GM12865 (cell line): ENCODE data around the gene ZDHHC8.

Source experiments
- DNase-seq: peaks from one replicate; pipeline ENCODE4 v3.0.0; 2010; ENCODE audit warnings: low read depth
- H3K4me3 ChIP-seq: 2 replicates; pipeline ENCODE4 v1.5.1; 2011; ENCODE audit warnings: mild to moderate bottlenecking, low read depth, low read length, control low read depth
- TF ChIP-seq, protein P1 (sequence below): IDR thresholded peaks from 2 replicates; pipeline ENCODE4 v1.5.1; 2011; ENCODE audit warnings: low read length, control low read depth, low read depth, inconsistent platforms; ENCODE audit not compliant: insufficient read depth; ENCODE audit errors: missing control alignments

ZDHHC8 gene

DNA sequence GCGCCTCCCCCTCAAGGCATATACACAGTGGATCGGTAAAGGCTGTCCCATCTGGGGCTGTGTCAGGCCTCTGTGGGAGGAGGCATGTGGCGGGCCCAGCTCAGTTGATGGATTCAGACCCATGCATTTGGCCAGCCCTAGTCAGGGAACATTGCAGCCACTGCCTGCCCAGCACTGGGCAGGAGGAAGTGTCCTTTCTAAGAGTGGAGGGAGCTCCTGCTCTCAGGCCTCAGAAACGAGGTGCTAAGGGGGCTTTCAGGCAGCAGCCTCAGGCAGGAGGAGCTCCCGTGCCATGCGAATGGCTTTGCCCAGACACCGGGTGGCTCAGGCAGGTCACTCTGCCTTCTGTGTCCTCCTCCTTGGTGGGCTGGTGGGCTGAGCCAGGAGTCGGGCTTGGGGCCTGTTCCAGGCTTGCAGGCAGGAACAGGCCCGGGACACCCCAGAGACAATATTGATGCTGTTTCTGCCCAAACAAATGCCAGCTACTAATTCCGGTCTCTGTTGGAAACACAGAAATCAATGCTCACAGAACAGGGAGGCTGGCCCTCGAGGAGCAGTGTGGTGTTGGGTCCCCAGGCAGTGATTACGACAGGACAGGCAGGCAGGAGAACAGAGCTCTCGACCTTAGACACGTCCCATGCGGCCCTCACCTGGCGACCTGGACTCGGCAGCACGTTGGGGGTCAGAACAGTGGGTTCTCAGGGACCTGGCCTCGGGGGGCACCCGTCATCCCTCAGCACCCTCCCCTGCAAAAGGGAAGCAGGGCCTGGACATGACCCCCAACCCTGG is 61.6 kb downstream of the ZDHHC8 start:
- H3K4me3 ChIP-seq = no peak overlapping the region
- TF ChIP-seq, protein P1, sequence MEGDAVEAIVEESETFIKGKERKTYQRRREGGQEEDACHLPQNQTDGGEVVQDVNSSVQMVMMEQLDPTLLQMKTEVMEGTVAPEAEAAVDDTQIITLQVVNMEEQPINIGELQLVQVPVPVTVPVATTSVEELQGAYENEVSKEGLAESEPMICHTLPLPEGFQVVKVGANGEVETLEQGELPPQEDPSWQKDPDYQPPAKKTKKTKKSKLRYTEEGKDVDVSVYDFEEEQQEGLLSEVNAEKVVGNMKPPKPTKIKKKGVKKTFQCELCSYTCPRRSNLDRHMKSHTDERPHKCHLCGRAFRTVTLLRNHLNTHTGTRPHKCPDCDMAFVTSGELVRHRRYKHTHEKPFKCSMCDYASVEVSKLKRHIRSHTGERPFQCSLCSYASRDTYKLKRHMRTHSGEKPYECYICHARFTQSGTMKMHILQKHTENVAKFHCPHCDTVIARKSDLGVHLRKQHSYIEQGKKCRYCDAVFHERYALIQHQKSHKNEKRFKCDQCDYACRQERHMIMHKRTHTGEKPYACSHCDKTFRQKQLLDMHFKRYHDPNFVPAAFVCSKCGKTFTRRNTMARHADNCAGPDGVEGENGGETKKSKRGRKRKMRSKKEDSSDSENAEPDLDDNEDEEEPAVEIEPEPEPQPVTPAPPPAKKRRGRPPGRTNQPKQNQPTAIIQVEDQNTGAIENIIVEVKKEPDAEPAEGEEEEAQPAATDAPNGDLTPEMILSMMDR = no peak
- no peak for DNase-seq

DNA sequence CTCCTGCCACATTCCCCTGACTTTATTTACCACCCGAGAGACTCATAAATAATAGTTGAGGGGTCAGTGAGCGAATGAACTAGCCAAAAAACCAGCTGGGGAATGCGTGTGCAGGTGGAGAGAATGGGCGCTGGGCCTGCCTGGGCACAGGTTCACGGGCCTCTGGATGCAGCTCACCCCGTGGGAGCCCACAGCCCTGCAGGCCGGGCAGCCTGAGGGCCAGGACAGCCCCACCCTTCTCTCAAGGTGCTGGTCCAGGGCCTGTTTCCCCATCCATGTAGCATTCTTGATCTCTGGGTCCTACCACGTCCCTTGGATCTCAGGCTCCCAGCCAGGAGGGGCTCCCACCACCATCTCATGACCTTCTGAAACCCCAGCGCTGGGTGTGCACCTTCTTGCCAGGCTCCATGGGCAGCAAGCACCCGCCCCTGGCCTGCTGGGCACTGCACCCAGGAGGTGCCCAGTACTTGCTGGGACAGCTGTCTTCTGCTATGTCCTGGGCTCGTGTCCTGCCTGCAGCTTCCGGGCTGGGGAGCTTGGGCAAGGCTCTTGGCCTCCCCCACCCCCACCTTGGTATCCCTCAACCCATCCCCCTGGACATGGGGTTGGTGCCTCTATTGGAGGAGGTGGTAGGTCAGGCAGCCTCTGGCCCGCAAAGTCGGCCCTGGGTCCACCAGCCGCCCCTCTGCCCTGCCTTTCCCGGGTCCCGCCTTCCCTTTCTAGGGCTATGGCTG is 62.3 kb downstream of the ZDHHC8 start:
- no peak overlapping the region for H3K4me3 ChIP-seq
- DNase-seq = no peak
- TF ChIP-seq, protein P1 = no peak

DNA sequence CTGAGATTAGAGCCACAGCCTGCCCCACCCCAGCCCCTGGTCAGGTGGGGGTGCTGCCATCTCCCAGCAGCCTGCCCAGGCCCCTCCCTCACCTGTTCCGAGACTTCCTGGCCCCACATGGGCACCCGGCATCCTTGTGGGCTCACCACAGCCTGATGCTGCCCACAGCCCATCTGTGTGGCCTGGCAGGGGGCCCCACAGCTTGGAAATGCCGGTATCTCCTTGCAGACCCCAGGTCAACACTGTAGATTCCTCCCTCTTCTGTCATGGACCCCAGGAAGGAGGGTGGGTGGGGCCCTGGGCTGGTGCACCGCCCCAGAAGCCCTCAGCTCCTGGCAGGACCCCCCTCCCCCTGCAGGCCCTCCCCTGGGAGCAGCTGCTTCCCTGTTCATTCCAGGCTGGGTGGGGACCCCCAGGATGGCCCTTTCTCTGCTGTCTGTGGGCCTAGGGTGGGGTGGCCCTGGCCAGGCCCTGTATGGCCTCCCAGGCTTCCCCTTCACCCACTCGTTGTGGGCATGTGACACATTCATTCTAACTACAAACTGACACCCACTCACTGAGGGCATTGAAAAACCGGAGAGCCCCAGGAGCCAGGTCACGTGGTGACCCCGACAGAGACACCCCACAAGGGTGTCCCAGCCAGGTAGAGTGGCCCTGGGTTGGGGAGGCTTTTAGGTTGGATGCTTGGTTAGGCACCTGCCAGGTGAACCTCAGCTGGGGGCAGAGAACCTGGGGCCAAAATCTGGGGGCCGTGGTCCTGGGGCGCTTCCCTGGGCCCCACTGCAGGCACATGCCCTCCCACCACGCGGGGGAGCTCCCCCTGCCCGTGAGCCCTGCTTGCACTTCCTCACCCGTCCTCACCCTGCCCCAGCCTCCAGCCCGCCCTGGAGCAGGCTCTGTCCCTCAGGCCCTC is 63.3 kb downstream of the ZDHHC8 start:
- TF ChIP-seq, protein P1 = no peak
- H3K4me3 ChIP-seq = no peak overlapping the region
- DNase-seq = no peak

DNA sequence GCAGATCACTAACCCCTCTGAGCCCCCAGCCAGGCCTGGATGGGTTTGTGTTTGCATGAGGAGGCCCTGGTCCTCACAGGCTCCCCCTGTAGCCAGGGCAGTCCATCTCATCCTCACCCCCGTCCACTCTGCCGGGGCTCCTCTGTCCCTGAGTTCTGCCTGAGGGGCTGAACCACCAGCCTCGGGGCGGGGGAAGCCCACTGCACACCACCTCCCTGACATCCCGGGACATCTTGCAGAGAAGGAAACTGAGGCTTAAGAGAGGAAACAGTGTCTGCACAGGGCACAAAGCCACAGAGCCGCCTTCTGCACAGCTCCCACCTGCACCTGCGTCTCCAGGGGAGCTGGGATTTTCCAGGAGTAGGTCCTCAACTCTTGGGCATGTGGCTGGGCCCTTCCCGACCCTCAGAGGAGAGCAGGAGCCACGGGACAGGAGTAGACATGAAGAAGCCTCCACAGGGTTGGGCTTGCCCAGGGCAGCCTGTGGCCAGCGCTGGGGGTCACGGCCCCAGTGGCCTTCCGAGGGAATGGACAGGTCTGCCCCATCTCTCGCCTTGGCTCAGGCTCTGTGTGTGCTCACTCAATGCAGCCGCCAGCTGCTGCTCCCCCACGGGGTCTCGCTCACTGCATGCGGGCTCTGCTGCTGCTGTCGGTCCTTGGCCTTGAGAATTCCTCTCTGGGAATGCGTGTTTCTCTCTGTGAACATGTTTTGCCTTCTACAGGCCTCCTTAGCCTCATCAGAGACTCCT is 64.7 kb downstream of the ZDHHC8 start:
- no peak for DNase-seq
- H3K4me3 ChIP-seq = no peak overlapping the region
- TF ChIP-seq, protein P1 = no peak
